ENCODE measurements around the gene HID1. TPM values are rescaled to one million over a fixed set of nuclear protein-coding genes. Genes with fewer than 3 reads are reported as not detected.

The HID1 gene
- total RNA-seq, 1 donor from 2014 or later, result 157 TPM

GRCh38 chr17:74903671-74904070 is 68.9 kb downstream of the HID1 start:
- Mint-ChIP-seq H3K4me3 (ENCODE audit: unreplicated experiment) (no peak overlapping the region), H3K27me3 (ENCODE audit: unreplicated experiment) (peaks cover 8% of the 10 kb centered on the region), H3K4me1 (ENCODE audit: unreplicated experiment) (peaks cover 3% of the 10 kb centered on the region), H3K27ac (ENCODE audit: unreplicated experiment) (no peak overlapping the region), H3K36me3 (ENCODE audit: low read depth, unreplicated experiment) (no peaks in the 10 kb centered on the region), H3K9me3 (ENCODE audit: unreplicated experiment) (no peaks in the 10 kb centered on the region)
- TF ChIP-seq CTCF (IDR thresholded peaks at IDR 0.05; ENCODE audit: unreplicated experiment), result no peak
- DNase-seq (ENCODE audit: low spot score), result no peak

DNA sequence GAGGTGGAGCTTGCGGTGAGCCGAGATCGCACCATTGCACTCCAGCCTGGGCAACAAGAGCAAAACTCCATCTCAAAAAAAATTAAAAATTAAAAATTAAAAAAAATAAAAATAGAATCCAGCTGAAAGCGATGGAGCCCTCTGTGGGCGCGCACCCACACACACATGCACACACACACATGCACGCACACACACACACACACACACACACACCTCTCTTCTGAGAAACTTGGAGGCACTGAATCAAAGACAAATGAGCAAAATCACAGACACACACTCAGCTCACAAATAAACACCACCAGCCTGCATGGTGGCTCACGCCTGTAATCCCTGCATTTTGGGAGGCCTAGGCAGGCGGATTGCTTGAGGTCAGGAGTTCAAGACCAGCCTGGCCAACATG is 69.5 kb downstream of the HID1 start:
- DNase-seq (ENCODE audit: low spot score), result no peak
- Mint-ChIP-seq H3K27me3 (ENCODE audit: unreplicated experiment) (peaks cover 7% of the 10 kb centered on the region), H3K4me3 (ENCODE audit: unreplicated experiment) (no peak overlapping the region), H3K27ac (ENCODE audit: unreplicated experiment) (no peak overlapping the region), H3K36me3 (ENCODE audit: low read depth, unreplicated experiment) (no peaks in the 10 kb centered on the region), H3K4me1 (ENCODE audit: unreplicated experiment) (no peaks in the 10 kb centered on the region), H3K9me3 (ENCODE audit: unreplicated experiment) (no peaks in the 10 kb centered on the region)
- TF ChIP-seq CTCF (IDR thresholded peaks at IDR 0.05; ENCODE audit: unreplicated experiment), result no peak

DNA sequence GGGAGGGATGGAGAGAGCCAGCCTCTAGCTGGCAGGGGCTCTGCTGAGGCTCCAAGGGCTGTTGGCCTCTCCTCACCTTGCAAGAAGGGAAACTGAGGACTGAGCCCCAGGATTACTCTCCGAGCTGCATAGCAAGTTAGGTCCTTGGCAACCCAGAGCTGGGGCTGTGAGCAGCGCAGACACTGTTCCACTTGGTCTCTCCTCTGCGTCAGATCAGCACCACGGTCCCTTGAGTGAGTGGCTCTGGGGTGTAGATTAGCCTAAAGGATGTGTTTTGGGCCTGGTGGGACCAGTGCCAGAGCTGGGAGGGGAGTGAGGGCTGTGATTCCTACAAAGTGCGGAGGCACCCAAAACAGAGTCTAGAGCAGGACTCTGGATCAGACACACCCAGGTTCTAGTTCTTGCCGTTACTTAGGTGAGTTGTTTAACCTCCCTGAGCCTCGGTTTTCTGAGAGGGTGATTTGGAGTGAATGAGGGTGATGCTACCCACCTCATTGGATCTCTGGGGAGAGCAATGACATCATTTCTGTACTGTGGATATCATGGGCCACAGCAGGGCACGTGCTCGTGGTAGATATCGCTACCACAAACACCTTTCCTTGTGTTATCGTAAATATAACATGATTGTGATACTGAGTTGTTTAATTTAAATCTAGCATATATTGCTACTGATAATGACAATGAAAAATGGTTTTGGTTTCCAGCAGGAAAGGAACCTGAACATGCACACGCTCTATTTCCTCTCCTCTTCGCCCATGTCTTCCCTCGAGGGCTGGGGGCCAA is 71.0 kb downstream of the HID1 start:
- Mint-ChIP-seq H3K4me3 (ENCODE audit: unreplicated experiment) (no peak overlapping the region), H3K9me3 (ENCODE audit: unreplicated experiment) (no peaks in the 10 kb centered on the region), H3K36me3 (ENCODE audit: low read depth, unreplicated experiment) (no peaks in the 10 kb centered on the region), H3K27me3 (ENCODE audit: unreplicated experiment) (peaks cover 7% of the 10 kb centered on the region), H3K4me1 (ENCODE audit: unreplicated experiment) (no peaks in the 10 kb centered on the region), H3K27ac (ENCODE audit: unreplicated experiment) (no peak overlapping the region)
- no peak for DNase-seq (ENCODE audit: low spot score)
- no peak for TF ChIP-seq CTCF (IDR thresholded peaks at IDR 0.05; ENCODE audit: unreplicated experiment)

Other genes starting within 250 kb of the HID1 start
- gene RAB37, start 235.5 kb downstream of the HID1 start, total RNA-seq (ENCODE audit: unreplicated experiment), result 2.5 TPM
- 30.5 TPM for gene NHERF1, start 224.1 kb downstream of the HID1 start, total RNA-seq (ENCODE audit: unreplicated experiment)
- 50.1 TPM for gene NAT9, start 196.4 kb downstream of the HID1 start, total RNA-seq (ENCODE audit: unreplicated experiment)
- gene GRIN2C, start 112.9 kb downstream of the HID1 start, total RNA-seq (ENCODE audit: unreplicated experiment), result 0.74 TPM
- gene FDXR, start 99.8 kb downstream of the HID1 start, total RNA-seq (ENCODE audit: unreplicated experiment), result 22.1 TPM
- not detected for gene FADS6, start 79.1 kb downstream of the HID1 start, total RNA-seq (ENCODE audit: unreplicated experiment)
- gene USH1G, start 49.5 kb downstream of the HID1 start, total RNA-seq (ENCODE audit: unreplicated experiment), result 0.18 TPM
- not detected for gene OTOP2, start 48.5 kb downstream of the HID1 start, total RNA-seq (ENCODE audit: unreplicated experiment)
- gene OTOP3, start 36.9 kb downstream of the HID1 start, total RNA-seq (ENCODE audit: unreplicated experiment), result not detected
- gene CDR2L, start 14.9 kb upstream of the HID1 start, total RNA-seq (ENCODE audit: unreplicated experiment), result 33.2 TPM
- gene MRPL58, start 39.9 kb upstream of the HID1 start, total RNA-seq (ENCODE audit: unreplicated experiment), result 16.2 TPM
- gene ATP5PD, start 74.2 kb upstream of the HID1 start, total RNA-seq (ENCODE audit: unreplicated experiment), result 179 TPM
- gene KCTD2, start 74.5 kb upstream of the HID1 start, total RNA-seq (ENCODE audit: unreplicated experiment), result 33.5 TPM
- 50.9 TPM for gene SLC16A5, start 115.2 kb upstream of the HID1 start, total RNA-seq (ENCODE audit: unreplicated experiment)
- 43.4 TPM for gene ARMC7, start 137.2 kb upstream of the HID1 start, total RNA-seq (ENCODE audit: unreplicated experiment)
- gene NT5C, start 159.0 kb upstream of the HID1 start, total RNA-seq (ENCODE audit: unreplicated experiment), result 13.5 TPM
- 115 TPM for gene JPT1, start 181.8 kb upstream of the HID1 start, total RNA-seq (ENCODE audit: unreplicated experiment)
- 657 TPM for gene SUMO2, start 210.2 kb upstream of the HID1 start, total RNA-seq (ENCODE audit: unreplicated experiment)
- gene NUP85, start 232.9 kb upstream of the HID1 start, total RNA-seq (ENCODE audit: unreplicated experiment), result 83.9 TPM

Measured in endothelial cell (in vitro differentiated cells).